Measurements from ENCODE around the gene INTS3.
A peak's percentile ranks its signal among the peaks of the same experiment; 100 is the strongest.
"Not testable (repeated sequence)": the region's sequence is repeated elsewhere in the genome, so short reads cannot be mapped to it uniquely, and the experiment has no call there.

INTS3 gene

DNA sequence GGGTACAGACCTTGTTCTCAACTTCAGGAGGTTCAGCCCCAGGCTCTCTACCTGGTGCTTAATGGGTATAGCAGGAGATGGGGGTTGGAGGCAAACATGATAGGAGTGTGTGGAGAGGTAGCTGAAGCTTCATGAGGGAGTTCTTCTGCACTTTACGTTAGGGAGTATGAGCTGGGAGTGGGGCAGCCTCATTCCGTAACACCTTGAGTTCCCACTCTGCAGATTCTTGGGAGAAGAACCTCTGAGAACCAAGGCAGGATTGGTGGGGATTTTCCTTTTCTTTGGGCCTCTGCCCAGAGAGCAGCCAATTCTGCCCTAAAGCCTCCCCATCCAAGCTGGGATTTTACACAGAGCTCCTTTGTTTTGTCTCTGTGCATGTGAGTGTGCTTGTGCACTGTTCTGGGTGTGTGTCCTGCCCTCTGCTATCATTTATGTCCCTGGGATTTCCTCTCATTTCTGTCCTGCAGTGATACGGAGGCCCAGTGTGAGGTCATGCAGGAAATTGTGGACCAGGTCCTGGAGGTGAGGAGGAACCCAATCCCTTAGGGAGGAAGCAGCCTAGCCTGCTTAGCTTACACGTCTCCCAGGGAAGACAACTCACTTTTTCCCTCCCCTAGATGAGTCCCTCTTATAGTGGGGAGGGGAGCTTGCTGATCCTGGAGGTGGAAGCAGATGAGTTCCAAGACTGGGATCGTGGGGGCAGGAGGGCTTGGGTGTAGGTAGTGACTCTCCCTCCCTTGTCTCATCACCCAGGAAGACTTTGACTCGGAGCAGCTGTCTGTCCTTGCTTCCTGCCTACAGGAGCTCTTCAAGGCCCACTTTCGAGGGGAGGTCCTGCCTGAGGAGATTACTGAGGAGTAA is 35.7 kb downstream of the INTS3 start:
- DNase-seq = no peak

DNA sequence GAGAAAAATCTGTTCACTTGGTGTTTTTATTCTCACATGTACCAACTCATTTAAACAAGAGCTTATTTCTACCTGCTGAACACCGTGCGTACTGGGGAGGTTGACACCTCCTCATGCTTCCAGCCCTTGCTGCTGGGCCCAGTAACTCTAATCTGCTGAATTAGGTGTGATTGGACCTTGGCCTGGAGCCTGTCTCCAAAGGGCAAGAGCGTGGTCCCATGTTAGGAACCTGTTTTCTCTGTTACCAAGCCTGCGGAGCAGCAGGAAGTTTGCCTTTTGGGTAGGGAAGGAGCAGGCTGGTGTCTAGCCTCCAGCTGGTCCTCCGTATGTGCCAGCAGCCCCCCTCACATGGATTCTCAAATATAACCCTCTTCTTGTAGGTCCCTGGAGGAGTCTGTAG is 36.5 kb downstream of the INTS3 start:
- DNase-seq = no peak

DNA sequence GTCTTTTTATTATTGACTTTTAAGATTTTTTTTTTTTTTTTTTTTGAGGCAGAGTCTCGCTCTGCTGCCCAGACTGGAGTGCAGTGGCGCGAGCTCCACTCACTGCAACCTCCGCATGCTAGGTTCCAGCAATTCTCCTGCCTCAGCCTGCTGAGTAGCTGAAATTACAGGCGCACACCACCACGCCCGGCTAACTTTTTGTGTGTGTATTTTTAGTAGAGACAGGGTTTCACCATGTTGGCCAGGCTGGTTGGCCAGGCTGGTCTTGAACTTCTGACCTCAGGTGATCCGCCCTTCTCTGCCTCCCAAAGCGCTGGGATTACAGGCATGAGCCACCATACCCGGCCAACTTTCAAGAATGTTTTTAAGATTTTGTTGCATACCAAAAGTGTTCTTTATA is 38.8 kb downstream of the INTS3 start:
- DNase-seq = not testable (repeated sequence)

DNA sequence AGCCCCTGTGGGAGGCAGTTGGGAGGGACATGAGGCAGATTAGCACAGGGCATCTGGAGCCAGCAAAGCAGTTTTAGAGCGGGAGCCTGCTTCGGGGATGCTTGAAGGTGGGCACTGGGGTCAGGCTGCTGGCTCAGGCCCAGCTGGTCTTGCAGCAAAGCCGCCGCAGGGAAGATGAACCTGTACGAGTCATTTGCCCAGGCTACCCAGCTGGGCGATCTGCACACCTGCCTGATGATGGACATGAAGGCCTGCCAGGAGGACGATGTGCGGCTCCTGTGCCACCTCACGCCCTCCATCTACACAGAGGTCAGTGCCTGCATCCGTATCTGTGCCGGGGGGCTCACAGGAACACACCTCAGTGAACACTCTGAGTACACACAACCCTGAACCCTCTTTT is 39.7 kb downstream of the INTS3 start:
- no peak for DNase-seq

DNA sequence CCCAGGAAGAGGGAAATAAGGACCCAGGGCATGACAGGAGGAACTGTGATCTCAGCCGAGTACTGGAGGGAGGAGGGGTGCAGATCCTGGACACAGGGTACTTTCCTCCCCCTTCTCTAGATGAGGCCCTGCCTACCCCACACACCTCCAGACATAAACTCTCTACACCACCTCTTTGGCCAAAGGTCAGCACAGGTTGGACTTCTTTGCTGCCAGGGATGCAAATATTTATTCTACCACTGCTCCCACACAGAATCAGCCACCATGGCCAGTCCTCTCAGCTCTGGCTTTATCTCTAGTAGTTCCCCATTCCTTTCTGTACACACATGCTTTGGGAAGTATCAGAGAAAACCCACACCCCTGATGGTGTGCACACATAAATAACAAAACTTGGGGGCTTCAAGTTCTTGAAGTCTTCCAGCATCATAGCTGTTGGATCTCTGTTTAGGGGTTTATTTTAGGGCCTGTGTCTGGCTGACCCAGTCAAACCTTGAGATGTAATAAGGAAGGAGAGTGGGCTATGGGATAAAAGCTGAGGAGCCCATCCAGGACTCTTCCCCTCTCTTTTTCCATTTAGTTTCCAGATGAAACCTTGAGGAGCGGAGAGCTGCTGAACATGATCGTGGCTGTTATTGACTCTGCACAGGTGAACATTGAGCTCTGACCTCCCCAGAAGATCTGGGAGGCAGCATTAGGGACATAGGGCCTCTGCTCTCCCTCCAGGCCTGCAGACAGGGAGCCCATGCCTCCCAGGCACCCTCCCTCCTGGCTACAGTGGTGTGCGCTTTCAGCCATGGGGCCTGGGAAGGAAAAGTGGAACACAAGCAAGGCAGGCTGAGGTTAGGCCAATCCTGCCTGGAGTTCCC is 40.7 kb downstream of the INTS3 start:
- DNase-seq = no peak

DNA sequence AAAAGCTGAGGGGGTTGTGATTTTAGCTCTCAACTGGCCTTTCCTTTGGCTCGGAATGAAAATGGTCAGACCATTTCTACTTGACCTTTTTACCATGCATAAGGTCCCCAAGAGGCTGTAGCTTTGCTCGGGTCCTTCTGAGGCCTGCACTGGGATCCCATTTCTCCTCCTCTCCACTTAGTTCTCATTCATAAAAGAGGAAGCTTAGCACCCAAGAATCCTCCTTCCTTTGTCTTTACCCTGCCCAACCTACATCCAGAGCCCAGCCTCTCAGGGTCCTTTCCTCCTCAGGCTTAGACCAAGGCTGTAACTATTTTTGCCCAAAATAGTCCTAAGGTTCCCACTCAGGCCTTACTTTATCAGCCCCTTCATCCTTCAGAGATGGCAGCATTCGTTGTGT is 41.4 kb downstream of the INTS3 start:
- no peak for DNase-seq

DNA sequence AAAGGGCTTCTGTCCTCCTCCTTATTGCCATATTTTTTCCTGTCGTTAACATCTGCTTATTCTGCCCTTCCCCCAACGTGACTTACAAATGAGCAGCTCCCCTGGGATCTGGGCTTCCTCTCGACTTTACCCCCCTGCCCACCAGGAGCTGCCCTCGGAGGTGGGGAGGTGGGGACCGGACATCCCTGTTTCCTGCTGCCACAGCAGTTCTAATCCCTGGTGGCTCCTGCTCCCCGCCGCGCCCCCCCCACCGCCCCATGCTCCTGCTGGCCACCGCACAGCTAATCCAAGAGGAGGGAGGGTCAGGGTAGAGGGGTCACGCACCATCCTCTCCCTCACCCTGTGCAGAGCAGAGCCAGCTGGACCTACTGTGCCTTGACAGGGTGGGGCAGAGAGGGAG is 42.9 kb downstream of the INTS3 start:
- peak; percentile 25 for DNase-seq

DNA sequence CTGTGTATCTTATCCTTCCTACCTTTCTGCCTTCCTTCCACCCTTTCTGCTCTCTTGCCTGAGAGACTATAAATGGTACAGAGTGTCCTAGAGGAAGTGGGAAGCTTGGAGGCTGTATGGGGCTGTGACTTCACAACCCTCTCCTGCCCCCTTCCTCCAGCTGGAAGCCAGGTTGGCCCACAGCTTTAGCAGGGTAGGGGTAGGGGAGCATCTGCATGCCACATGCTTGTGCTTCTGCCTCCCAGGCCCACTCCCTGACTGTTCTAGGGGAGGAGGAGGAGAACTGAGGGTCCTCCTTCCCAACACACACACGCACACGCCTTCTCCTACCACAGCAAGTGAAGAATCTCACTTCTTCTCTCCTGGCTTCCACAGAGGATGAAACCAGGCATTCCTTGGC is 43.4 kb downstream of the INTS3 start:
- DNase-seq = no peak

DNA sequence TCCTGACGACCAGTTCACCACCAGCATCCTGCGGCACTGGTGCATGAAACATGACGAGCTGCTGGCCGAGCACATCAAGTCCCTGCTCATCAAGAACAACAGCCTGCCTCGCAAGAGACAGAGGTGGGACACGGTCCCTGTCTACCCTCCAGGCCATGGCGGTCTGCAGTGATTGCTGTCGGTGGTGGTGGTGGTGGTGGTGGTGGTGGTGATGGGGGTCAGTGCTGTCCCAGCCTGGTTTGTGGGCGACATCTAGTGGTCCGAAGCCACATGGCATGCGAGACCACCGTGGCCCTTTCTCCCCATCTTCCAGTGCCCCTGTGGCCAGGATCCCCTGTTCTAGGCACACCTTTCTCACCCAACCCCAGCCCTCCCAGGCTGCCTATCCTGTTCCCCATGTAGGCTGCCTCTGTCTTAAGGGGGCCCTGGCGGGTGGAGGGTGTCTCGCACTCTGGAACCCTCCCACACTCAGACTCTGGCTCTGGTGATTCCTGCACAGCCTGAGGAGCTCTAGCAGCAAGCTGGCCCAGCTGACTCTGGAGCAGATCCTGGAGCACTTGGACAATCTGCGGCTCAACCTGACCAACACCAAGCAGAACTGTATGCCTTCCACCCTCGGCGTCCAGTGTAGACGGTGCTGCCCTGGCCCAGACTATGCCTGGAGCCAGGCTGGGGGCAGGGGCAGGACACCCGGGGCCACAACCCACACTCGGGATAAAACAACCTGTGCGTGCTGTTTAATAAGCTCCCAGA is 44.2 kb downstream of the INTS3 start:
- no peak for DNase-seq

DNA sequence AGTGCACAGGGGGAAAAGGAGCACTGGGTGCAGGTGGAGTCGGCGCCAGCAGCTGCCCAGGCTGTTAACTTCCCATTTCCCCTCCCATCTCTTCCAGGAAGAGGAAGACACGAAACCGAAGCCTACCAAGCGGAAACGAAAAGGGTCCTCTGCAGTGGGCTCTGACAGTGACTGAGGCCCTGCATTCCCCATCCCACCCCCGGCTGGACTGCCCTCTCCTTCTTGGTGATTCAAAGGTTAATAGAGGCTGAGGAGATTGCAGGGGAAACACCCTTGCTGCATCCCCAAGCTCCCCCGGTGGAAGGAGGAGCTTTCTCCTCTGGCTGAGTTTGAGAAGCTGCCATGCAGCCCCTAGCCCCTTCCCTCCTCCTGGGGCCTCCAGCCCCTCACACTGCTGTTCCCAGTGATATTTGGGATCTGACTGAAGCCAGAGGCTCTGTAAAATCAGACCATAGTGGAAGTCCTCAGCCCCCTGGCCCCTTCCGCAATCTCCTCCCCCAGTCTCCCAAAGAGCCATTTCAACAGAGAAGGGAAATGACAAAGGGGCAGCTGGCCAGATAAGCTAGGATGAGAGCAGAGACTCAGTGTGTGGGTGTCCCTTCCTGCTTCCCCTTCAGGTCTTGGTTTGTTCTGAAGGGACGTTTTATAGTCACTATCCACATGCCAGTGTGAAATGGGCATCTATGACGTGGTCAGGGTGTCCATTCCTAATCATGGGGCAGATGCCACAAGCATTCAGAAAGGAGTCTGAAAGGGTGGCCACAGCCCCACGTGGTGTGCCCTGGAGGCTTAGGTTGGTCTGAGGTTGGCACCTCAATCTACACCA is 45.5 kb downstream of the INTS3 start:
- DNase-seq = no peak

DNA sequence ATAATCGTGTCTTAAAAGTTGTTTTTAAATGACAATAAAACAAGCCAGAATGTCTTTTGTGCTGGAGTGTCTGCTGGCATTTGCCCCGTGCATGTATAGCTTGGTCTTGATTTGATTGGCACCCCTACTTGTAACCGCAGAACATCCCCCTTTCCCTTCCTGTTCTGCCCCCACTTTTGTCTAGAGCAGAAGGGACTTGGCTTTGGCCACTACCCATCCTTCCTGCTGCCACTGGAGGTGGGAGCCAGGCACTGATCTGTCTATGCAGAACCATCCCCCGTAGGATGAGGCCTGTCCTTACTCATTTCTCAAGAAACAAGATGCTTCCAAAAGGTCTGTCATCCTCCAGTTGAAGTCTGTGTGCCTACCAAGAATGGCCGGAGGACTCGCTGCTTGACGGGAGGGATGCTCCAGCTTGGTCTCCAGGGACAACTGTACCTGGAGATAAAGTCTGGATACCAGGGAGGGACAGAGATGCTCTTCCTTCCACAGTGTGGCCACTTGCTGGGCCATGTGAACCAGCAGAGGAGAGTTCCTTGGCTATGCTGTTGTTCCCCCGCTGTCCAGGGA is 46.3 kb downstream of the INTS3 start:
- no peak for DNase-seq

DNA sequence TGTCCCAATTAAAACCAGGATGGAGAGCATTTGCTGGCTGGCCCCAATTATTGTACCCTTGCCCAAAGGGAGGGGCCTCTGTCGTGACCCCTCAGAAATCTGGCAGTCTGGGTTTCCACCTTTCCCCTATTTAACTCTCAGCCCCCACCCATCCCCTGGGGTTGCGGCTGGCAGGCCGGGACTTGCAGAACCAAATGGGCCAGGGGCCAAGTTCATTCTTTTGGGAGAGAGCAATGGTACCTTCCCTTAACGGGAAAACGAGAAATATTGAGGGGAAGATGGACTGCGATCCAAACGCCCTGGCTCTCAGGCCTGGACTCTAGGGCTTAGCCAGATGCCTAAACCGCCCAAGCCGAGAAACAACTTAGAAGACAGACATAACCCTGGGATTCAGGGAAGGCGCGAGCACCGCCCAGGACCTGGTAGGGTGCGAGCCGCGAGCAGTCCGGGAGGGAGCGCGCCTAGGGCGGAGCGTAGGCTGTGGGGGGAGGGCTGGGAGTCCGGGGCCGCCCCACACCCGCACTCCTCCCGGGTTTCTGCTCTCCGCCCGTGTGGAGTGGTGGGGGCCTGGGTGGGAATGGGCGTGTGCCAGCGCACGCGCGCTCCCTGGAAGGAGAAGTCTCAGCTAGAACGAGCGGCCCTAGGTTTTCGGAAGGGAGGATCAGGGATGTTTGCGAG is 47.1 kb downstream of the INTS3 start, which contains the start of gene SLC27A3:
SLC27A3 (plus strand) TSS at position 628 of the 678 bp plus-strand sequence. CDS start 91 bp downstream, outside the sequence.
- peak; percentile 95 for DNase-seq

DNA sequence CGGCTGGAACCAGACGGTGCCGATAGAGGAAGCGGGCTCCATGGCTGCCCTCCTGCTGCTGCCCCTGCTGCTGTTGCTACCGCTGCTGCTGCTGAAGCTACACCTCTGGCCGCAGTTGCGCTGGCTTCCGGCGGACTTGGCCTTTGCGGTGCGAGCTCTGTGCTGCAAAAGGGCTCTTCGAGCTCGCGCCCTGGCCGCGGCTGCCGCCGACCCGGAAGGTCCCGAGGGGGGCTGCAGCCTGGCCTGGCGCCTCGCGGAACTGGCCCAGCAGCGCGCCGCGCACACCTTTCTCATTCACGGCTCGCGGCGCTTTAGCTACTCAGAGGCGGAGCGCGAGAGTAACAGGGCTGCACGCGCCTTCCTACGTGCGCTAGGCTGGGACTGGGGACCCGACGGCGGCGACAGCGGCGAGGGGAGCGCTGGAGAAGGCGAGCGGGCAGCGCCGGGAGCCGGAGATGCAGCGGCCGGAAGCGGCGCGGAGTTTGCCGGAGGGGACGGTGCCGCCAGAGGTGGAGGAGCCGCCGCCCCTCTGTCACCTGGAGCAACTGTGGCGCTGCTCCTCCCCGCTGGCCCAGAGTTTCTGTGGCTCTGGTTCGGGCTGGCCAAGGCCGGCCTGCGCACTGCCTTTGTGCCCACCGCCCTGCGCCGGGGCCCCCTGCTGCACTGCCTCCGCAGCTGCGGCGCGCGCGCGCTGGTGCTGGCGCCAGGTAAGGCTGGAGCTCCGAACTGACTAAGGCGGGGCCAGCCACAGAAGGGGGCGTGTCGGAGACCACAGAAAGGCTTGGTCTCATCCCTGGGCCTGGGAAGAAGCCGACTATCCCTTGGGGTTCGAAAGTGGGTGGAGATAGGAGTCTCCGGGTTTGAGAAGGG is 47.8 kb downstream of the INTS3 start:
- DNase-seq = peak; percentile 95

DNA sequence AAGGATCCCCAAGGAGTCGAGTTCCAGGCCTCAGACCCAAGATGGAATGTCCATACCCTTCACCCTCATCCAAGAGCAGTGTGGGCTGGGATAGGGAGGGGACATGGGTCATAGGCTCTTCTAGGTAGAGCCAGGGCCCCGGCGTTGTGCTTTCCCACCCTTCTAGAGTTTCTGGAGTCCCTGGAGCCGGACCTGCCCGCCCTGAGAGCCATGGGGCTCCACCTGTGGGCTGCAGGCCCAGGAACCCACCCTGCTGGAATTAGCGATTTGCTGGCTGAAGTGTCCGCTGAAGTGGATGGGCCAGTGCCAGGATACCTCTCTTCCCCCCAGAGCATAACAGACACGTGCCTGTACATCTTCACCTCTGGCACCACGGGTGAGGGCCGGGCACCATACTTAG is 48.5 kb downstream of the INTS3 start:
- no peak for DNase-seq

DNA sequence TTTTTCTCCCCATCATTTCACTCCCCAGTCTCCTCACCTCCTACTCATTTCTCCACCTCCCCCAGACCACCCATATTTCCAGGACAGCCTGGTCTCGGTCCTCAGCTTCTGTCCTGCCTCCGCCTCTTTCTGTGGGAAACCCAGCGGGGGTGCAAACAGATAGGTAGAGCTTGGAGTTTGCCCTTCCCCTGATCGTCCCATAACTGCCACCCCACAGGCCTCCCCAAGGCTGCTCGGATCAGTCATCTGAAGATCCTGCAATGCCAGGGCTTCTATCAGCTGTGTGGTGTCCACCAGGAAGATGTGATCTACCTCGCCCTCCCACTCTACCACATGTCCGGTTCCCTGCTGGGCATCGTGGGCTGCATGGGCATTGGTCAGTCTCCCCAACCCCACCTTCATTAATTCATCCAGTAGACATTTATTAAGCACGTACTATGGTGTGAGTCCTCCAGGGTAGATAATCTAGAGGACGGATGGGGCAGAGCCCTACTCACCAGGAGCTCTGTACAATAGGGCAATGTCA is 49.1 kb downstream of the INTS3 start:
- no peak for DNase-seq

DNA sequence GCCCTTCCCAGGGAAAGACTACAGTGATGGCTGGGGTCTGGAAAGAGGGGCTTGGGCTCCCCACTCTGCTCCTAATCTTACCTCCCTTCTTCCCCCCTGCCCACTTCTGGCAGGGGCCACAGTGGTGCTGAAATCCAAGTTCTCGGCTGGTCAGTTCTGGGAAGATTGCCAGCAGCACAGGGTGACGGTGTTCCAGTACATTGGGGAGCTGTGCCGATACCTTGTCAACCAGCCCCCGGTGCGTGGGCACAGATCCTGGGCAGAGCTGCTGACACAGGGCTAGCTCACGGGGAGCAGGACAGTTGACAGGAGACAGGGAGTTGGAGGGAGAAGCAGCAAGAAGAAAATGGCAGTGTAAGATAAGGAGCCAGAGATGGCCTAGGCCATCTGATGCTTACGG is 49.8 kb downstream of the INTS3 start:
- no peak for DNase-seq

DNA sequence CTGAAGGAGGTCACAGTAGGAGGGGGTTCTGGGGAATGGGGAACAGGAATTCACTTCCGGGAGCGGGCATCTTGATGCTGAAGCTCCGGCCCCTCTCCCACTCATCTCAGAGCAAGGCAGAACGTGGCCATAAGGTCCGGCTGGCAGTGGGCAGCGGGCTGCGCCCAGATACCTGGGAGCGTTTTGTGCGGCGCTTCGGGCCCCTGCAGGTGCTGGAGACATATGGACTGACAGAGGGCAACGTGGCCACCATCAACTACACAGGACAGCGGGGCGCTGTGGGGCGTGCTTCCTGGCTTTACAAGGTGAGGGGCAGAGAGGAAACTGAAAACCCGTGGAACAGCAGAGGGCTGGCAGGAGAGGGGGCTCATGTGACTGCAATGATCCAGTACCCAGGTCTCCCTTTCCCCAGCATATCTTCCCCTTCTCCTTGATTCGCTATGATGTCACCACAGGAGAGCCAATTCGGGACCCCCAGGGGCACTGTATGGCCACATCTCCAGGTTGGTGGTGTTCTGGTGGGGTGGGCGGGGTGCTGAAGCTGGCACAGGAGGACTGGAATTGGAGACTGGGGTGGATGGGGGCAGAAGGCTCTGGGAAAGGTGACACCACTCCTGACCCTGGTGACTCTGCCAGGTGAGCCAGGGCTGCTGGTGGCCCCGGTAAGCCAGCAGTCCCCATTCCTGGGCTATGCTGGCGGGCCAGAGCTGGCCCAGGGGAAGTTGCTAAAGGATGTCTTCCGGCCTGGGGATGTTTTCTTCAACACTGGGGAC is 50.4 kb downstream of the INTS3 start:
- DNase-seq = no peak

DNA sequence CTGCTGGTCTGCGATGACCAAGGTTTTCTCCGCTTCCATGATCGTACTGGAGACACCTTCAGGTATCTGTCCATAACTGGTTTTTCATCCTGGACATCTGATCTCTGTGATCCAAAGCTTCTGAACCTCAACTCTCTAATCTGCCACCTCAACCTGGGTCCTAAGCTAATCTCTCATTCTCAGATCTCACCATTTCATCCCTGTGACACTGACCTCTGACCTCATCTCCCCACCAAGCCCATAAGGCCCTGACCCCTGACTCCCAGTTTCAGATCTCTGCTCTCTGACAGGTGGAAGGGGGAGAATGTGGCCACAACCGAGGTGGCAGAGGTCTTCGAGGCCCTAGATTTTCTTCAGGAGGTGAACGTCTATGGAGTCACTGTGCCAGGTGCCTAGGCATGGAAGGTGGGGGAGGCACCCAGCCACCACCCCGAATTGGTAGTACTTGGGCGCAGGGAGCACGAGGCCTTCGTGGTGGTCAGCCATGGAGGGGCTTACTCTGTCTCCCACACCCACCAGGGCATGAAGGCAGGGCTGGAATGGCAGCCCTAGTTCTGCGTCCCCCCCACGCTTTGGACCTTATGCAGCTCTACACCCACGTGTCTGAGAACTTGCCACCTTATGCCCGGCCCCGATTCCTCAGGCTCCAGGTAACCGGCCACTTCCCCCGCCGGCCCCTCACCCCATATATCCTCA is 51.1 kb downstream of the INTS3 start:
- DNase-seq = no peak
